ENCODE data around the gene FAM13A. TPM values are rescaled to one million over a fixed set of nuclear protein-coding genes. Genes with fewer than 3 reads are reported as not detected.
"Not testable (repeated sequence)": the region's sequence is repeated elsewhere in the genome, so short reads cannot be mapped to it uniquely, and the experiment has no call there.

Gene FAM13A
- total RNA-seq, 2 experiments from 2014 or later, result 5.0 to 5.1 TPM

GRCh38 chr4:89067417-89067816, 10.4 kb upstream of the FAM13A start:
- ATAC-seq (no peak), DNase-seq (no peak)
- H3K4me1 Mint-ChIP-seq, result peaks cover 4% of the 10 kb centered on the region
- ChIA-PET POLR2A (no interaction called here), CTCF (interaction anchor here (0.7 to 1.6 kb wide), 2 partner anchors 11 to 25 kb away, joined by 3 to 5 read pairs; partner anchors contain the start of gene FAM13A)
- no peaks in the 10 kb centered on the region for H3K27me3 Mint-ChIP-seq
- H3K27ac Mint-ChIP-seq, result no peak overlapping the region
- H3K36me3 Mint-ChIP-seq (ENCODE audit: low read depth), result no peaks in the 10 kb centered on the region
- H3K9me3 Mint-ChIP-seq (ENCODE audit: low read depth), result peaks cover 6% of the 10 kb centered on the region
- intact Hi-C loops (cut with DNase I, micrococcal nuclease), result no loop called here
- H3K4me3 Mint-ChIP-seq, result no peak overlapping the region

- Mint-ChIP-seq H3K36me3 (ENCODE audit: low read depth) (no peaks in the 10 kb centered on the region), H3K9me3 (ENCODE audit: low read depth) (peaks cover 17% of the 10 kb centered on the region), H3K4me3 (no peak overlapping the region), H3K27me3 (no peaks in the 10 kb centered on the region), H3K27ac (no peak overlapping the region), H3K4me1 (peaks cover 4% of the 10 kb centered on the region)
- ChIA-PET CTCF (no interaction called here), POLR2A (no interaction called here)
- DNase-seq (no peak), ATAC-seq (no peak)
- intact Hi-C loops (cut with DNase I, micrococcal nuclease), result no loop called here
Observed at GRCh38 chr4:89064848-89065247, 7.9 kb upstream of the FAM13A start.

GRCh38 chr4:89057844-89058243, 859 bp upstream of the FAM13A start:
- DNase-seq; POLR2A ChIA-PET; intact Hi-C loops (cut with DNase I, micrococcal nuclease); H3K36me3 Mint-ChIP-seq (ENCODE audit: low read depth); ATAC-seq; H3K27me3 Mint-ChIP-seq; H3K27ac Mint-ChIP-seq; H3K4me3 Mint-ChIP-seq: not testable (repeated sequence)
- CTCF ChIA-PET, result interaction anchor here (0.8 kb wide), 1 partner anchor 34 kb away, joined by 3 read pairs; no protein-coding TSS in a partner anchor
- Mint-ChIP-seq H3K4me1 (peaks cover 36% of the 10 kb centered on the region), H3K9me3 (ENCODE audit: low read depth) (peaks cover 14% of the 10 kb centered on the region)

- peaks cover 9% of the 10 kb centered on the region for H3K27me3 Mint-ChIP-seq
- no peak for ATAC-seq
- no peaks in the 10 kb centered on the region for H3K36me3 Mint-ChIP-seq (ENCODE audit: low read depth)
- no peak for DNase-seq
- intact Hi-C loops (cut with DNase I, micrococcal nuclease), result no loop called here
- H3K4me1 Mint-ChIP-seq, result peaks cover 36% of the 10 kb centered on the region
- H3K9me3 Mint-ChIP-seq (ENCODE audit: low read depth), result peaks cover 10% of the 10 kb centered on the region
- ChIA-PET POLR2A (no interaction called here), CTCF (interaction anchor here (1.0 to 1.1 kb wide), 2 partner anchors 10 to 11 kb away, joined by 4 to 5 read pairs; no protein-coding TSS in a partner anchor)
- H3K4me3 Mint-ChIP-seq, result no peak overlapping the region
- no peak overlapping the region for H3K27ac Mint-ChIP-seq
Observed at GRCh38 chr4:89056292-89056952, 563 bp downstream of the FAM13A start.

GRCh38 chr4:89055157-89056080, 1.6 kb downstream of the FAM13A start:
- H3K27me3 Mint-ChIP-seq, result peaks cover 10% of the 10 kb centered on the region
- no peaks in the 10 kb centered on the region for H3K36me3 Mint-ChIP-seq (ENCODE audit: low read depth)
- H3K27ac Mint-ChIP-seq, result no peak overlapping the region
- ChIA-PET CTCF (interaction anchor here (0.6 to 1.4 kb wide), 6 partner anchors 11 to 245 kb away, joined by 3 to 4 read pairs (median 4); no protein-coding TSS in a partner anchor), POLR2A (interaction anchor here (0.7 kb wide), 1 partner anchor 239 kb away, joined by 3 read pairs; no protein-coding TSS in a partner anchor)
- H3K9me3 Mint-ChIP-seq (ENCODE audit: low read depth), result peaks cover 4% of the 10 kb centered on the region
- DNase-seq (no peak), ATAC-seq (peak; percentile 97)
- intact Hi-C loops (cut with DNase I, micrococcal nuclease), result loop anchor here in 1 of 2 experiments (1.0 kb wide), 1 partner anchor 46 kb away; no protein-coding TSS in a partner anchor
- H3K4me1 Mint-ChIP-seq, result peaks cover 36% of the 10 kb centered on the region
- H3K4me3 Mint-ChIP-seq, result no peak overlapping the region

GRCh38 chr4:89054627-89055026, 2.4 kb downstream of the FAM13A start:
- H3K9me3 Mint-ChIP-seq (ENCODE audit: low read depth), result peaks cover 3% of the 10 kb centered on the region
- no peaks in the 10 kb centered on the region for H3K36me3 Mint-ChIP-seq (ENCODE audit: low read depth)
- ChIA-PET POLR2A (interaction anchor here (0.6 kb wide), 1 partner anchor 123 kb away, joined by 3 read pairs; no protein-coding TSS in a partner anchor), CTCF (interaction anchor here (0.9 to 1.4 kb wide), 3 partner anchors 30 to 235 kb away, joined by 3 to 4 read pairs (median 4); no protein-coding TSS in a partner anchor)
- H3K4me3 Mint-ChIP-seq, result no peak overlapping the region
- DNase-seq (no peak), ATAC-seq (no peak)
- peaks cover 10% of the 10 kb centered on the region for H3K27me3 Mint-ChIP-seq
- no peak overlapping the region for H3K27ac Mint-ChIP-seq
- intact Hi-C loops (cut with DNase I, micrococcal nuclease), result loop anchor here in 1 of 2 experiments (1.0 kb wide), 1 partner anchor 47 kb away; no protein-coding TSS in a partner anchor
- peaks cover 36% of the 10 kb centered on the region for H3K4me1 Mint-ChIP-seq

GRCh38 chr4:89049853-89050252, 7.1 kb downstream of the FAM13A start:
- no peaks in the 10 kb centered on the region for H3K36me3 Mint-ChIP-seq (ENCODE audit: low read depth)
- H3K4me3 Mint-ChIP-seq, result no peak overlapping the region
- H3K27me3 Mint-ChIP-seq, result peaks cover 9% of the 10 kb centered on the region
- DNase-seq, result no peak
- H3K4me1 Mint-ChIP-seq, result peaks cover 5% of the 10 kb centered on the region
- intact Hi-C loops (cut with DNase I, micrococcal nuclease), result no loop called here
- ChIA-PET POLR2A (no interaction called here), CTCF (no interaction called here)
- peaks cover 3% of the 10 kb centered on the region for H3K9me3 Mint-ChIP-seq (ENCODE audit: low read depth)
- no peak overlapping the region for H3K27ac Mint-ChIP-seq
- ATAC-seq, result no peak

- Mint-ChIP-seq H3K9me3 (ENCODE audit: low read depth) (peaks cover 3% of the 10 kb centered on the region), H3K4me3 (no peak overlapping the region), H3K36me3 (ENCODE audit: low read depth) (no peaks in the 10 kb centered on the region), H3K4me1 (no peaks in the 10 kb centered on the region), H3K27ac (no peak overlapping the region), H3K27me3 (peaks cover 9% of the 10 kb centered on the region)
- ATAC-seq (no peak), DNase-seq (no peak)
- POLR2A ChIA-PET, result no interaction called here
- CTCF ChIA-PET, result no interaction called here
- intact Hi-C loops (cut with DNase I, micrococcal nuclease), result no loop called here
Observed at GRCh38 chr4:89048906-89049601, 7.9 kb downstream of the FAM13A start.

- Mint-ChIP-seq H3K4me3 (no peak overlapping the region), H3K27ac (no peak overlapping the region), H3K36me3 (ENCODE audit: low read depth) (no peaks in the 10 kb centered on the region), H3K9me3 (ENCODE audit: low read depth) (no peaks in the 10 kb centered on the region), H3K27me3 (peaks cover 3% of the 10 kb centered on the region), H3K4me1 (no peaks in the 10 kb centered on the region)
- ChIA-PET CTCF (no interaction called here), POLR2A (no interaction called here)
- no peak for DNase-seq
- intact Hi-C loops (cut with DNase I, micrococcal nuclease), result no loop called here
- ATAC-seq, result no peak
Observed at GRCh38 chr4:89044147-89044900, 12.7 kb downstream of the FAM13A start.

- POLR2A ChIA-PET, result no interaction called here
- Mint-ChIP-seq H3K27me3 (peaks cover 3% of the 10 kb centered on the region), H3K4me1 (no peaks in the 10 kb centered on the region), H3K27ac (no peak overlapping the region), H3K4me3 (no peak overlapping the region), H3K9me3 (ENCODE audit: low read depth) (no peaks in the 10 kb centered on the region), H3K36me3 (ENCODE audit: low read depth) (no peaks in the 10 kb centered on the region)
- ATAC-seq (no peak), DNase-seq (no peak)
- intact Hi-C loops (cut with DNase I, micrococcal nuclease), result no loop called here
- CTCF ChIA-PET, result no interaction called here
Observed at GRCh38 chr4:89042055-89042454, 14.9 kb downstream of the FAM13A start.

All from activated CD4-positive, alpha-beta T cell treated with anti-CD3 and anti-CD28 coated beads for 36 hours (primary cell).